K562 treated with DMSO at 1 percent for 24 hours (cell line): ENCODE data around the gene MS4A6A. TPM values are rescaled to one million over a fixed set of nuclear protein-coding genes. Genes with fewer than 3 reads are reported as not detected.

Experiments used
- total RNA-seq: library from RNA; unstranded; fragments of 300-600 nt; gene quantifications from 2 replicates; pipeline ENCODE4 v1.2.3, GENCODE V29; 2022; ENCODE audit warnings: low read depth; ENCODE audit not compliant: insufficient read depth

MS4A6A gene
- total RNA-seq, result not detected in 2 replicates

GRCh38 chr11:60182541-60183330, at the start of gene MS4A6A:
MS4A6A (minus strand) TSS chr11:60183083; CDS start chr11:60181727, 1,356 bp downstream.

Other genes with a start within 250 kb of the MS4A6A start
- 0.67 TPM in 1 of 2 replicates, not detected in the other for gene OOSP1, start 244.7 kb downstream of the MS4A6A start, total RNA-seq
- not detected in 2 replicates for gene OOSP4A, start 219.1 kb downstream of the MS4A6A start, total RNA-seq
- not detected in 2 replicates for gene OOSP4B, start 165.9 kb downstream of the MS4A6A start, total RNA-seq
- not detected in 2 replicates for gene OOSP2, start 142.7 kb downstream of the MS4A6A start, total RNA-seq
- gene MS4A3, start 126.4 kb downstream of the MS4A6A start, total RNA-seq, result 24.9 and 26.2 TPM in 2 replicates
- not detected in 2 replicates for gene MS4A2, start 94.4 kb downstream of the MS4A6A start, total RNA-seq
- gene MS4A4E, start 60.1 kb upstream of the MS4A6A start, total RNA-seq, result not detected in 2 replicates
- gene MS4A4A, start 97.6 kb upstream of the MS4A6A start, total RNA-seq, result 0.29 TPM in 1 of 2 replicates, not detected in the other
- gene MS4A6E, start 144.2 kb upstream of the MS4A6A start, total RNA-seq, result not detected in 2 replicates
- gene MS4A7, start 195.4 kb upstream of the MS4A6A start, total RNA-seq, result not detected in 2 replicates
- gene MS4A14, start 213.4 kb upstream of the MS4A6A start, total RNA-seq, result not detected in 2 replicates
- gene MS4A5, start 246.5 kb upstream of the MS4A6A start, total RNA-seq, result not detected in 2 replicates